8988T (cell line): ENCODE results near the gene EPHA1.
"Not testable (repeated sequence)": the region's sequence is repeated elsewhere in the genome, so short reads cannot be mapped to it uniquely, and the experiment has no call there.

Source experiments
- DNase-seq: peaks from one replicate; pipeline ENCODE4 v3.0.0; 2011

EPHA1 gene

DNA sequence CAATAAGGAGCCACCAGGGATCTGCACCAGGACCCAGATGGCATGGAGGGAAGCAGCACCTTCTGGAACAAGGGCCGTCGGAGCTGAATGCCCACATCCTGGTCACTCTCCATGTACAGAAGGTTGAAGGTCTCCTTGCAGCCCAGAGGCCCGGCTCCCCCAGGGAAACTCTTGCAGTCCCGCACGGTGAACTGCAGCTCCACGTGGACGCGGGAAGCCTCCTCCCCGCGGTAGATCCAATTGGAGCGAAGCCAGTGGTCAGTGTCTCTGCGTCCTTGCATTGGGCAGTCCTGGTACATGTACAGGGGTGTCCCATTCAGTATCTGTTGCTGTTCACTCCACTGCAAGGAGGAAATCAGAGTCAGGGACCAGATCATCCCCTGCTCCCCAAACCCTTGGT is 7.4 kb downstream of the EPHA1 start:
- DNase-seq = no peak

DNA sequence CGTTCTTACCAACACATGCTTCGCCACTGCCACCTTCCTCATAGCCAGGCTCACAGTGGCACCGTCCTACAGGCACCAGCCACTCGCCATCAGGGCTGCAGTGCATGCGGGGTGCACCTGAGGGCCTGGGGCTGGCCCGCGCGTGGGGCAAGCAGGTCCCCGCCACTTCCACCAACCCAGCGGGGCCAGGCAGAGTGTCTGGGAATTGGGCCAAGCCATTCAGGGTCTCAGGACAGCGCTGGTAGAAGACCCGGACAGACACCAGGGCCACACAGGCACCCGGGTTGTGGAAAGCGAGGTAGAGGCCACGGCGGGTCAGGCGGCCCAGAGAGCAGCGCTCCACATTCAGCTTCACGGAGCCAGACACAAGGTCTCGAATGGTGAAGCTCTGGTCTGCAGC is 9.0 kb downstream of the EPHA1 start:
- no peak for DNase-seq

DNA sequence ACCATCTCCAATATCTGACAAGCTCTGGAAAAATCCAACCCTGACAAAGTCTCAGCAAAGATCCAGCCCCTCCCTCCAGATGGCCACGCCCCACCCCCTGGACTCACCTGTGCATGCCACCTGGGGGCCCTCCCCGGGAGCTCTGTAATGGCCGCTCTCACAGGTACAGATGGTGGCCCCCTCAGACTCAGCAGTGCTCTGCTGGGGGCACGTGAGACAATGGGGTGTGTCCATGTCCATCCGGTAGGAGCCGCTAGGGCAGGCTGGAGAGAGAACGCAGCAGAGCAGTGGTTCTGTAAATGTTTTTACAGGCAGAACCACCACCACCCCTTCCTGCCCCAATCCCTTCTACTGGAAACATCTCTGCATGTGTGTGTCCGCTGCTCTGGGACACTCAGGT is 9.5 kb downstream of the EPHA1 start:
- no peak for DNase-seq

DNA sequence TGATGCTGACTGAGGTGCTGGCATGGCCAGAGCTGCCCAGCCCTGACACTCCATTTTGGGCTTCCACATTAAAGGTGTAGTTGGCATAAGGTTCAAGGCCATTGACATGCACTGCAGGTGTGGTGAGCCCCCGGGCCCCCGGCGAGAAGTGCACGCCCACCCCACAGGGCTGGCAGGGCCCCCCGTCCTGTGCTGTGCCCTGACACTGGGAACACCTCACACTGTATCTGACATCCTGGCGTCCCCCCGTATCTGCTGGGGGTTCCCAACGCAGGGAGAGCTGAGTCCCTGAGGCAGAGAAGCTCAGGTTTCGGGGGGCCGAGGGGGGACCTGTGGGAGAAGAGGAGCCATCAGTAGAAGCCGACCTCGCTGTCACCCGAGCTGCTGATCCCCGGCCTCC is 10.0 kb downstream of the EPHA1 start:
- no peak for DNase-seq

DNA sequence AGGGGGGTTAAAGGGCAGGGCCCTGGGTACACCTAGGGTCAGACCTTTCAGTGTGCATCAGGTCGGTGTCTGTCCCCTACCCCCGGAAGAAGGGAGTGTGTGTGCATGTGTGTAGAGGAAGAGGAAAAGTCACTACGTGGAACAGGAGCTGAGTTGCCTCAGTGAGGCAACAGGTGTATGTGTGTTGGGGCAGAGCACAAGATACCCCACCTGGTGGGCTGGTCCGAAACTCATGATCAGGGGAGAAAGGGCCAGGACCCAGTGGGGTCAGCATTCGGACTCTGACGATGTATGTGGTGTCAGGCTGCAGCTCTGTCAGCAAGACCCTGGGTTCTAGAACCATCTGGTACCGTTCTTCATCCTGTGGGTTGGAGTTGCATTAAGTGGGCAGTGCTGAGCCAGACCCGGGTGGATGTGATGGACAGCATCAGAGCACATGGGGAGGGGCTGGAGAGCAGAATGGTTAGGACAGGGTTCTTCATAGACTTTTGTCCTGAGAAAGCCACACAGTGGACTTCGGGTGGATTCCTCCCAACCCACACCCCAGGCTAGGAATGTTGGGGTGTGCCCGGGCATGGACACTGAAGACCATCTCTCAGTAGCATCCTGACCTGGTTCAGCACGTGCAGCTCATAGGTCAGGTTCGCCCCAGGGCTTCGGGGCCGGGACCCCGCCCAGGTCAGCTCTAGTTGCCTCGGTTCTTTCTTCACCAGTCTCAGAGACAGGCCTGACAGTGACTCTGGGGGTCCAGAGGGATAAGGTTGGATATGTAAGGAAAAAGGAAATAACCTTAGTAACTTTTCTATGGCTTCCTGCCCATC is 10.7 kb downstream of the EPHA1 start:
- DNase-seq = no peak

DNA sequence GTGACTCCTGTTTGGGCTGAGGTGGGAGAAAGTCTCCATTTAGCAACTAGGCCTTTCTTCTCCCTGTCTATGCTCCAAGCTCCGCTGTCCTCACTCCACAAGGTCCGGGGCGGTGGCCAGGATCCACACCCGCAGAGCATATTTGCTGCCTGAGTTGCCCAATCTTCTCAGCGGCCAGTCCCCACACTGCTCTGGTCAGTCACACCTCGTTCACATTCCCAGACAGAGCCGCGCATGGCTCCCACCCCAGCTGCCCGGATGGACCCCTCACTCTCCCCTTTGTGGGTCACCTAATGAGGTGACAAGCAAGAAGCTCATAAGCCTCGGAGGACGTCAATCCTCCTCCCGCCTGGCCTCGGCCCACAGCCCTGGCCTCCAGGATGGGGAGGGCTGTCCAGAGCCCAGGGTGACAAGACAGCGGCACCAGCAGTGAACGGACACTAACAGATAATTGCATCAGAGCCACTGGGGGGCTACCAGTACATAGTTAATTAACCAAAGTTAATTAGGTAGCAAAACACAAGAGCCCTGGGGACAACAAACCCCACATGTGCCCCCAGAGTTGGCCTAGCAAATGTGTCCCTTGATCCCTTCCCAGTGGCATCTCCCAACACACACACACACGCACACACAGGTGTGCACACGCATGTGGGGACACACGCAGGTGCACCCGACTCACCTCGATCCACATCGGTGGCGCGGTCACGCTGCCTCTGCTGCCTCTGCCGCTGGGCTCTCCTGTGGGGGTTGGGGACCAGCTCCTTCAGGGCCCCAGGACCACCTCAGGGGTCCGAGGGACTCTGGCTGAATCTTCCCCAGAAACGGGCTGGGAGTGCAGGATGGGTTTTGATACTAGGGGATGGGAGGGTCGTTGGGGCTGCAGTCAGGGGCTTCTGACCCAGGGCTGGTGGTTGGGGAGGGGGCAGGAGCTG is 11.8 kb downstream of the EPHA1 start:
- DNase-seq = no peak

DNA sequence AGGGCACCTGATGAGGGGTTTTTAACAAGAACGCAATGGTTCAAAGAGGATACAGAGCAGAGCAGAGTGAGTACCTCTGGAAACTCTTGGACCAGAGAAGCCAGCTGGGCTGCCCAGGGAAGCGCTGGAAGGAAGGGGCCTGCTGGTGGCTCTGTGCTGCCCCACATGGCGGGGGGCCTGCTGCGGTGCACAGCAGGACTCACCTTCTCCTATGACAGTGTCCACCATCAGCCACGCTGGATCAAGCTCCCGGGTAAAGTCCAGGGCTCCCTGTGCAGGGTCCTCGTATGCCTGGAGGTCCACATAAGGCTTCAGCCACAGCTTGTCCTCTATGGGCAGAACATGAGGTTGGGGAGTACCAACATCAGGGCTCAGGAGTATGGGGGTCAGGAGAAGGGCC is 12.5 kb downstream of the EPHA1 start:
- no peak for DNase-seq

DNA sequence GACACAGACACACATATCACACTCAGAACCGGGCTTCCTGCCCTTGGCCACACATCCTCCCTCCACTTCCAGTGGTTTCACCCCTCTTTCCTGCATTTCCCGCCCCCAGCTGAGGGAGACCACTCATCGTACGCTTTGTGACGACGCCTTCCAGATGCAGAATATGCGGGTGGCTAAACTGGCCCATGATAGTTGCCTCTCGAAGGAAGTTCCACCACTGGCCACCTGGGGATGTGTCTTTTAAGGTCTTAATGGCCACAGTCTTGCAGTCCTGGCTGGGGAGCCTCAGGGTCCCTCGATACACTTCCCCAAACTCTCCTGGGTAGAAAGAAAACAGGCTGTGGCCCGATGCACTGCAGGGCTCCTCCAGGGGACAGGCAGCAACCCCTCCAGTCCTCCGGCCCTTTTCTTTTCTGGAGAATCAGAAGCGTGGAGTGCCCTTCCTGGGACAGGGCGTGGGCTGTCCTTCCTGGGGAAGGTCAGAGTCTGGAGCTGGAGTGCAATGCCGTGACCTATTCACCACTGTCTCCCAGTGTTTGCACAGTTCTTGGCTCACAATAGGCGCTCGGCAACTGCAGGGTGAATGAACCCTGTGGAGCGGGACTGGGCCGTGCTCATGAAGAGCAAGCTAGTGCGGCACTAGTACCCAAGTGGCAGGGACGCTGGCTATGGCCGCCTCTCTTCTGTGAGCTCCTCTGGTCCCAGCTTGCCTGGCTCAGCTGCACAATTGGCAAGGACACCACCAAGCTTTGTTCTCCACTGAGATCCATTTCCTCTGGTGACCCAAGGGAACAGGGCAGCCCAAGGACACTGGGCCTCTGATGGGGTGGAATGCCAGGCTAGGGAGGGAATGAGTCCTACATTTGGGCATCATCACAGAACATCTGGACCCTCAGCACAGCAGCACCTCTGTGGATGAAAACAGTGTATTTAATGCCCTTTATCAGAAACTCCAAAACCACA is 13.2 kb downstream of the EPHA1 start:
- no peak for DNase-seq

DNA sequence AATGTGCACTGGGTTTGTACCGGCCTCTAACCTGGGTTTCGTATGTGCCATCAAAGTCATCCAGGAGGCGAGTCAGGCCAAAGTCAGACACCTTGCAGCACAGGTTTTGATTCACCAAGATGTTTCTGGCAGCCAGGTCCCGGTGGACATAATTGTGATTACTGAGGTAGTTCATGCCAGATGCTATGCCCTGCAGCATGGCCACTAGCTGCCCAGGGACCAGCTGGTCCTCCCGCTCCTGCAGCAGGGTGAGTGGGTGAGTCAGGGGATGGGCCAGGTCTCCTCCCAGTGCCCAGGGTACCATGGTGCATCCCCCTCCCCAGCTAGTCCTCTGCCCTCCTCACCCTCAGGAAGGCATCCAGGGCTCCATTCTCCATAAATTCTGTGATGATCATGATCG is 13.9 kb downstream of the EPHA1 start:
- no peak for DNase-seq

DNA sequence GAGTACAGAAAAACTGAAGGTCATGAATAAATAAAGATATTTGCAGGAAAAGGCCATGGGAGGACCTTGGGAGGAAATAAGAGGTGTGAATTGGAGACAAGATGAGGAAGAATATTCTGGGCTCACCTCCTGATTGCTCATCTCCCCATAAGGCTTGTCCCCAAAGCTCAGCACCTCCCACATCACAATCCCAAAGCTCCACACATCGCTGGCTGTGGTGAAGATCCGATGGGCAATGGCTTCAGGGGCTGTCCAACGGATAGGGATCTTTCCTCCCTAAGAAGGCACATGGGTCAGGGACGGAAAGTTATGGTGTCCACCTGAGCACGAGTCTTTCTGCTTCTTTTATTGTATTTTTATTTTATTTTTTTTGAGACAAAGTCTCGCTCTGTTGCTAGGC is 14.6 kb downstream of the EPHA1 start:
- no peak for DNase-seq

DNA sequence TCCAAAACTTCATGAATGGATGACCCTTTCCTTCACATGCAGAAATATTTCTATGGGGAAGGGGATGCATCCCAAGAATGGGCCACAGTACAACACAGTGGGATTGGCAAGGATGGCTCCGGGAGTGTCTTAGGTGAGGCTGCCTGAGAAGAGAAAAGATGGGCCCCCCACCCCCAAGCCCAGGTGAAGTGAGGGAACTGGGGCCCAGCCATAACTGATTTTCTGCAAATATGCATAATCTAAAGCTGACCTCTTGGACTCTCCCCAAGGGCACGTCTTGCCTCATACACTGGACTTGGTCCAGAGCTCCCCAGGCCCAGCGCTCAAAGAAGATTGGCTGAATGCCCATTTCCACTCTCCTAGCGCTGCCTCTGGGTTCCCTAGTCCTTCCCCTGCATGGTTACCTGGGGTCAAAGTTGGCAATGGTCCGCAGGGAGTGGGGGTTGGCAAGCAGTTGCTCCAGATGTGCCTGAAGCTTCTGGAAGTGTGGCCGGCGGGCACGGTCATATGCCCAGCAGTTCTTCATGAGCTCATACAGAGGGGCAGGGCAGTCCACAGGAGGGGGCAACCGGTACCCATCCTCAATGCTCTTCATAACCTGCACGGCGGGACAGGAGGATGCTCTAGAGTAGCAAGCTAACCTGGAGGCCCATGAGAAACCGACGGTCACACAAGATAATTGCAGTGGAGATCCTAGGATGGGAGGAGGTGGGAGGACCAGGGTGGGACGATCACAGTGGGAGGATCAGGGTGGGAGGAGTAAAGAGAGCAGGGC is 15.2 kb downstream of the EPHA1 start:
- DNase-seq = no peak

DNA sequence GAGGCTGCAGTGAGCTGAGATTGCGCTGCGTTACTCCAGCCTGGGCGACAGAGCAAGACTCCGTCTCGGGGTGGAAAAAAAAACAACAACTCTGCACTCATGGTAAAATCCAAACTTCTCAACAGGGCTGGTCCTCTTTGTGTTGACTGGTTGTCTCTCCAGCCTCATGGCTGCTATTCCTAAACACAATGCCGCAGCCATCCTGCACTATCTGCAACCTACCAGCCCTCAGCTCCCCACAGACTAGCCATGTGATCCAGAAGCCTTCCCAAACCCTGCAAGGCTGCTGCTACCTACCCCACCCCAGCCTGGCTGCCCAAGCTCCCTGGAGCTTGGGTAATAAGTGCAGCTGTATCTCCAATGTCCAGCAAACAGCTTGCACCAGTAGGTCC is 15.8 kb downstream of the EPHA1 start:
- DNase-seq = no peak

DNA sequence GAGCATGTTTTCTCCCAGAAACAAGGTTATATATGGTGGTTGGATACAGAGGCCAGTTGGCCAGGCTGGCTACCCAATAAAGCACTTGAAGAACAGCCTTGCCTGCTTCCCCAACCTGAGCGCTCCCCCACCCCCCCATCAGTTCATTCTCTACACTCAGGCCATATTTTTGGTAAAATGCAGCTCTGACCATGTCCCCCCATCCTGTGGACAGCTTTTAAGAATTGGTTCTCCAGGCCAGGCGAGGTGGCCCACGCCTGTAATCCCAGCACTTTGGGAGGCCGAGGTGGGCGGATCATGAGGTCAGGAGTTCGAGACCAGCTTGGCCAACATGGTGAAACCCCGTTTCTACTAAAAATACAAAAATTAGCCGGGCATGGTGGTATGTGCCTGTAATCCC is 16.2 kb downstream of the EPHA1 start:
- DNase-seq = not testable (repeated sequence)

DNA sequence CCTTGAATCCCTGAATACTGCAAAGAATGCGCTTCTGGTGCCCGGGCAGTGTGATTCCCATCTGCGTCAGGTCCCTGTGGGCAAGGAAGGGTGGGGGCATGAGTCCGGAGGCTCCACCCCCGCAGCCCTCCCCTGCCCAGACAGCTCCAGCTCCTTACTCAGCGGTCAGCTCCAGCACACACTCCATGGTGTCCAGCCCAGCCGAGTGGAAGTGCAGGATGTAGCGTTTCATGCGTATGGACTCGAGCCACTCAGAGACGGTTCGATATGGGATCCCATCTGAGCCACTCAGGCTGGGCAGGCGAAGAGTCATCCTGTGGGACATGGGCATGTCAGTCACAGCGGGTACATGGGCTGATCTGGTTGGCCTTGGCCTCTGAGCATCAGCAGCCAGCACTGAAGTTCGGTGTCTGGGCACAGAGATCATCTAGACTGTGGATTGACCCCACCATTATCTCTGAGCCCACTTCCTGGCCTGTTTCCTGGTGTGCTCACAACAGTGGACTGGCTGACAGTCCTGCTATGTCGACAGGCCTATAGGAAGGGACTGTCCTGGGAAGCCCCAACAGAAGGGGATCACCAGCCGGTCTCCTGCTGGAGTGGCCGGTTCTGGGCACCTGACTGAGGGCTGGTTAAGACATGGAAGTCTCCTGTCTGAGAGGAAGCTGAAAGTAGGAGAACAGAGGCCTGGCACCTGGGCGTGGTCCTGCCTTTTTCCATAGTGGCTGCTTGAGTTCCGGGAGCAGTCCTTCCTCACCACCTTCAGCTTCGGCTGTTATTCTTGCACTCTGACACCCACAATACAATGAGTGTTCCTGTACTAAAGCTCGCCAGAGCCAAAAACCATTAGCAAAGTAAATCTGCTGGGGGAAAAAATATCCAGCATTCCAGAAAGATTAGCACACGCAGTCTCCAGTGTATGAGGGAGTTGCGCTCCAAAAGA is 16.9 kb downstream of the EPHA1 start:
- DNase-seq = no peak

DNA sequence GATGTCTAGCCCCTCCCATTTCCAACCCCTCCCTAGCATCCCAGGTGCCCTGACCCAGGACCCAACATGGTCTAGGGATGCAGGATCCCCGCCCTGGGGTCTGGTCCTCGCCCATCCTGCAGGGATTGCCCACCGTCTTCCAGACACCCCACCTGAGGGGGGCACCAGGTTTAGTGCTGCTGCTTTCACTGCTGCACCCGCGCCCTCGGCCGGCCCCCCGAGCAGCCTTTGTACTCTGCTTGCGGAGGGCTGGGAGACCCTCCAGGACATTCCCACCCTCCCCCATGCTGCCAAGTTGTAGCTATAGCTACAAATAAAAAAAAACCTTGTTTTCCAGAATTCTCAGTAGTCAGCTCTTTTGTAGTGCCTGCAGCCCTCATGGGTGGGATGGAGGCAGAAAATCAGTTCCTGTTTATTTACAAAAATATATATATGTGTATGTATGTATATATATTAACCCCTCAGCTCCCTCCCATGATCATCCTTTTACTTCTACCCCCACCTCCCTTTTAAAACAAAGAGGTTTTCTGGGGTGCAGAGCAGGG is 17.8 kb downstream of the EPHA1 start:
- DNase-seq = no peak

DNA sequence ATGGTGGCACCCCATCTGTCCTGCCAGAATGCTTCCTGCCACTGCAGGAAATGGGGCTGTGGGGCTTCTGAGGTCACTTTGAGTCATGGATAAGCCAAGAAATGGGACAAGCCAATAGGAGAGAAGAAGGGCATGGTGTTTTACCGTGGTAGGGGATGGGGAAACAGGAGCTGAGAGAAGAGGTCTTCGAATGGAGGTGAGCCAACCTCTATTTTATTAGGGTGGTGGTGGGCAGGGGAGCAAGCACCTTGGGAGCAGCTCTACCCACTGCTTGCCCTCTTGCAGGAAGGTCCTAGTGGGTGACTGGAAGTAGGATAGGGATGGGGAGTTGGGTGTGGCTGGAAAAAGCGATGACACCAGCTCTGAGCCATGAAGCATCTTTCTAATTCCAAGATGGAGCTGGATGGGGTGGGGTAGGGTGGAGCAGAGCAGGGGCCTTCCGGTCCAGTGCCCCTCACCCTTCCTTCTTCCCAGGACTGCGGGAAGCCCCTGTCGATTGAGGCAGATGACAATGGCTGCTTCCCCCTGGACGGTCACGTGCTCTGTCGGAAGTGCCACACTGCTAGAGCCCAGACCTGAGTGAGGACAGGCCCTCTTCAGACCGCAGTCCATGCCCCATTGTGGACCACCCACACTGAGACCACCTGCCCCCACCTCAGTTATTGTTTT is 18.4 kb downstream of the EPHA1 start:
- no peak for DNase-seq

DNA sequence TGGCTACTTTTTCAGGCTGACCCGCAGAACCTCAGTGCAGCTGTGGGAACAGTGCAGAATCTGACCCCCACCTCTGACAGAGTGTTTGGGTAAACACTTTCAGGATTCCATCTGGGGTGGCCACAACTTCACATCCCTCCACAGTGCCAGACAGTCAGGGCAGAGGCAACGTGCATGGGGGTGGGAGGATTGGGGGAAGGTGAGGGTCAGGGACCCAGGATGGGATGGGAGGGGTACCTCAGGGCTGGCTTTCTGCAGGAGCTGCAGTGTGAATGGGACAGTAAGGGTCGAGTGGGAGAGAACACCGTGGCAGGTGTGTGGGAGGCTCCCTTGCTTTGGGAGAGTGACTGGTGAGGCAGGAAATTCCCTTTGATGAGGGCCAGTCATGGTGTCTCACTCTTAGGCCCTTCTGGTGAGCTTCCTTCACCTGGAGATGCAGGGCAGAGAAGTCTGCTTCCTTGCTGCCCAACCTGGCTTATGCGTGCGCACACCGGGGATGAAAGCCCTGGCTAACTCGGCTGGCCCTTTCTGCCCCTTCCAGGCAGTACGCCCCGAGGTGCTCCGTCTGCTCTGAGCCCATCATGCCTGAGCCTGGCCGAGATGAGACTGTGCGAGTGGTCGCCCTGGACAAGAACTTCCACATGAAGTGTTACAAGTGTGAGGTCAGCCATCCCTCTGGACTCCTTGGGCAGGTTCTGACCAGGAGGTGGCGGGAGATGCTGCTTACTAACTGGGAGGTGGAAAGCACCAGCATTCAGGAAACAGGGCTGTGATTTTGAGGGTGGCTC is 19.1 kb downstream of the EPHA1 start:
- DNase-seq = no peak

DNA sequence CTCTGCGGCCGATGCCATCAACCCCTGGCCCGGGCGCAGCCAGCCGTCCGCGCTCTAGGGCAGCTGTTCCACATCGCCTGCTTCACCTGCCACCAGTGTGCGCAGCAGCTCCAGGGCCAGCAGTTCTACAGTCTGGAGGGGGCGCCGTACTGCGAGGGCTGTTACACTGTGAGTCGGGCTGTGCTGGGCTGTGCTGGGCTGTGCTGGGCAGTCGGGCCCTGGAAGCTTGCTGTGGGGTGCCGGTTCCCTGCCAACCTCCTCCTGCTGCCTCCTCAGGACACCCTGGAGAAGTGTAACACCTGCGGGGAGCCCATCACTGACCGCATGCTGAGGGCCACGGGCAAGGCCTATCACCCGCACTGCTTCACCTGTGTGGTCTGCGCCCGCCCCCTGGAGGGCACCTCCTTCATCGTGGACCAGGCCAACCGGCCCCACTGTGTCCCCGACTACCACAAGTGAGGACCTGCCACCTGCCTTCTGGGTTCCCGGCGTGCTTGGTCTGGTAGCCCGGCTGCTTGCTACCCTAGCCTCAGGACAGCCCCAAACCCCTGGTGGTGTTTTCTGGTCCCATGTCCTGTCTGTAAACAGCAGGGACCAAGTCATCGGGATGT is 20.1 kb downstream of the EPHA1 start:
- DNase-seq = no peak

DNA sequence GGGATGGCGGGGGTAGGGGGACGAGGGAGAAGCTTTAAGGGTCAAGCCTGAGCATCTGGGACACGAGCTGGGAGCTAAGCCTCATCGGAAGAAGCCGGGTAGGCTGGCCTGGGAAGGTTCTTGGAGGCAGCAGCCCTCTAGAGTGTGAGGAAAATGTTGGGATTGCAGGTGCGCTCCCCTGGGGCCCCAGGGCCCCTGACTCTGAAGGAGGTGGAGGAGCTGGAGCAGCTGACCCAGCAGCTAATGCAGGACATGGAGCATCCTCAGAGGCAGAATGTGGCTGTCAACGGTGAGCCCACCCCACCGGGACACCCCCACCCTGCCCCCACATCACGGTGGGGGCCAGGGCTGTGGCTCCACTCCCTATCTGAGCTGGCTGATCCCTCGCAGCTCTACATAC is 20.6 kb downstream of the EPHA1 start:
- DNase-seq = no peak
